Fibroblast of skin of right quadriceps (primary cell): ENCODE measurements around the gene NEUROG1.
A peak's percentile ranks its signal among the peaks of the same experiment; 100 is the strongest.

Experiments used
- DNase-seq: peaks from one replicate; pipeline ENCODE4 v3.0.0-alpha.2; 2013

The NEUROG1 gene

GRCh38 chr5:135491552-135492318 lies 44.0 kb downstream of the NEUROG1 start:
- DNase-seq: no peak

- no peak for DNase-seq
Observed at GRCh38 chr5:135491038-135491551, 44.7 kb downstream of the NEUROG1 start.

- no peak for DNase-seq
Observed at GRCh38 chr5:135490245-135491037, 45.3 kb downstream of the NEUROG1 start.

GRCh38 chr5:135489466-135490244 lies 46.1 kb downstream of the NEUROG1 start:
- DNase-seq: no peak

- peak; percentile 67 for DNase-seq
Observed at GRCh38 chr5:135488727-135489465, 46.9 kb downstream of the NEUROG1 start.

- DNase-seq: no peak
Observed at GRCh38 chr5:135487839-135488514, 47.8 kb downstream of the NEUROG1 start.

GRCh38 chr5:135487037-135487395 lies 48.7 kb downstream of the NEUROG1 start:
- DNase-seq: no peak

- no peak for DNase-seq
Observed at GRCh38 chr5:135486131-135487036, 49.4 kb downstream of the NEUROG1 start.

- no peak for DNase-seq
Observed at GRCh38 chr5:135484674-135485086, 51.1 kb downstream of the NEUROG1 start.
